H1 (cell line): Measurements from ENCODE around the gene ZNF524. TPM values are rescaled to one million over a fixed set of nuclear protein-coding genes. Genes with fewer than 3 reads are reported as not detected.

Source experiments
- ATF2 ChIP-seq: IDR thresholded peaks from 2 replicates; pipeline ENCODE4 v1.6.1; 2012; ENCODE audit warnings: low read length, inconsistent platforms
- GABPA ChIP-seq: IDR thresholded peaks from 2 replicates; pipeline ENCODE4 v1.6.1; 2011; ENCODE audit warnings: mild to moderate bottlenecking, low read length, moderate library complexity, borderline replicate concordance; ENCODE audit not compliant: insufficient read depth
- HDAC2 ChIP-seq, 2 experiments: fragments of 300-600 bp in 1 of 2; sonication (generic) in 1 of 2; IDR thresholded peaks; 2 replicates each; pipeline ENCODE4 v1.6.1; 2011 to 2012; ENCODE audit warnings: low read depth in 2 of 2, low read length in 2 of 2, mild to moderate bottlenecking in 2 of 2, moderate library complexity in 2 of 2, borderline replicate concordance in 1 of 2, inconsistent platforms in 1 of 2
- HDAC6 ChIP-seq: IDR thresholded peaks from one replicate; pipeline ENCODE4 v1.7.1; 2012; ENCODE audit warnings: low read depth, mild to moderate bottlenecking, inconsistent platforms, low read length, moderate library complexity
- KDM1A ChIP-seq: fragments of 200-600, 300-600 bp; sonication (generic); IDR thresholded peaks from 2 replicates; pipeline ENCODE4 v1.7.1; 2016; ENCODE audit warnings: mild to moderate bottlenecking, low read length, borderline replicate concordance
- KDM5A ChIP-seq: fragments of 200-600 bp; IDR thresholded peaks from 2 replicates; pipeline ENCODE4 v1.7.1; 2012; ENCODE audit warnings: mild to moderate bottlenecking, low read length, inconsistent platforms, mixed read lengths
- NANOG ChIP-seq: IDR thresholded peaks from 2 replicates; pipeline ENCODE4 v1.6.1; 2011; ENCODE audit warnings: low read length, low read depth, mild to moderate bottlenecking, inconsistent platforms; ENCODE audit not compliant: insufficient read depth, poor library complexity, severe bottlenecking
- RXRA ChIP-seq: IDR thresholded peaks from 2 replicates; pipeline ENCODE4 v1.6.1; 2011; ENCODE audit warnings: low read depth, mild to moderate bottlenecking, low read length, moderate library complexity; ENCODE audit not compliant: insufficient read depth
- SRF ChIP-seq: IDR thresholded peaks from 2 replicates; pipeline ENCODE4 v1.6.1; 2011; ENCODE audit warnings: mild to moderate bottlenecking, low read depth, low read length, moderate library complexity
- polyA plus RNA-seq, 7 experiments: library from polyadenylated mRNA; depleted of rRNA in 3 of 7; stranded (reverse) in 5 of 7; unstranded in 2 of 7; fragments of >200 nt in 5 of 7; fragments of 200-250 nt in 2 of 7; gene quantifications; 1 replicate in 5 of 7; 2 replicates in 1 of 7; 4 replicates in 1 of 7; pipeline versions ENCODE4 v1.2.1 to v1.2.3, GENCODE V29; 2011 to 2013; ENCODE audit warnings: missing spikeins in 2 of 7, mixed read lengths in 2 of 7
- total RNA-seq: library from RNA; stranded (reverse); fragmentation: NEBNext Ultra II Directional; extraction: Animal tissue kit (Norgen Biotek cat#: 25700); gene quantifications from 2 replicates; pipeline ENCODE4 v1.2.1, GENCODE V29; 2021

Gene ZNF524
- total and polyA plus RNA-seq, 2 of the 8 experiments (the other 6 are each of a cell fraction or from before 2014, with no cell fraction given) = 4.4 to 4.7 TPM

GRCh38 chr19:55637534-55637933 is 37.4 kb downstream of the ZNF524 start (continued):
- no peak for TF ChIP-seq HDAC2 (IDR thresholded peaks at IDR 0.05; ENCODE audit: borderline replicate concordance in 1 of 2, low read depth in 2 of 2, low read length in 2 of 2)
- no peak for TF ChIP-seq KDM1A
- no peak for TF ChIP-seq KDM5A
- TF ChIP-seq RXRA = no peak
- TF ChIP-seq NANOG = no peak
- no peak for TF ChIP-seq HDAC6
- no peak for TF ChIP-seq SRF
- no peak for TF ChIP-seq ATF2
- TF ChIP-seq GABPA = no peak
